ENCODE results near the gene ZFAND3. TPM values are rescaled to one million over a fixed set of nuclear protein-coding genes. Genes with fewer than 3 reads are reported as not detected.

Gene ZFAND3
- total RNA-seq, 2 experiments from 2014 or later, result 27.5 to 29.2 TPM

- POLR2A ChIA-PET, result interaction anchor here (1.3 to 2.9 kb wide), 3 partner anchors 11 to 944 kb away, joined by 3 to 9 read pairs (median 5); no protein-coding TSS in a partner anchor
- CTCF ChIA-PET, result interaction anchor here (0.7 to 1.4 kb wide), 3 partner anchors 32 to 37 kb away, joined by 3 read pairs; no protein-coding TSS in a partner anchor
- H3K27me3 Mint-ChIP-seq (ENCODE audit: low read depth), result peaks cover 8% of the 10 kb centered on the region
- H3K4me1 Mint-ChIP-seq (ENCODE audit: low read depth), result peaks cover 46% of the 10 kb centered on the region
- peak overlapping the region; percentile 99 for H3K27ac Mint-ChIP-seq
- peak overlapping the region; percentile 98 for H3K4me3 Mint-ChIP-seq
- H3K36me3 Mint-ChIP-seq (ENCODE audit: low read depth), result peaks cover 3% of the 10 kb centered on the region
- no peaks in the 10 kb centered on the region for H3K9me3 Mint-ChIP-seq (ENCODE audit: insufficient read depth)
- DNase-seq (peak; percentile 35), ATAC-seq (peak; percentile 37)
Observed at GRCh38 chr6:37819802-37820717, 533 bp downstream of the ZFAND3 start.

GRCh38 chr6:37820718-37821079 is 1.2 kb downstream of the ZFAND3 start:
- DNase-seq, result no peak

GRCh38 chr6:37821446-37821845 is 1.9 kb downstream of the ZFAND3 start:
- H3K36me3 Mint-ChIP-seq (ENCODE audit: low read depth), result peaks cover 3% of the 10 kb centered on the region
- ChIA-PET CTCF (interaction anchor here (0.6 kb wide), 1 partner anchor 38 kb away, joined by 3 read pairs; no protein-coding TSS in a partner anchor), POLR2A (no interaction called here)
- H3K4me3 Mint-ChIP-seq, result peak overlapping the region; percentile 84
- ATAC-seq (no peak), DNase-seq (no peak)
- peaks cover 6% of the 10 kb centered on the region for H3K27me3 Mint-ChIP-seq (ENCODE audit: low read depth)
- no peaks in the 10 kb centered on the region for H3K9me3 Mint-ChIP-seq (ENCODE audit: insufficient read depth)
- H3K4me1 Mint-ChIP-seq (ENCODE audit: low read depth), result peaks cover 54% of the 10 kb centered on the region
- no peak overlapping the region for H3K27ac Mint-ChIP-seq

More at GRCh38 chr6:37820718-37821079, 1.2 kb downstream of the ZFAND3 start:
- H3K27me3 Mint-ChIP-seq (ENCODE audit: low read depth), result peaks cover 8% of the 10 kb centered on the region
- peak overlapping the region; percentile 84 for H3K4me3 Mint-ChIP-seq
- ATAC-seq, result no peak
- H3K36me3 Mint-ChIP-seq (ENCODE audit: low read depth), result peaks cover 3% of the 10 kb centered on the region
- no peaks in the 10 kb centered on the region for H3K9me3 Mint-ChIP-seq (ENCODE audit: insufficient read depth)
- CTCF ChIA-PET, result interaction anchor here (0.7 kb wide), 1 partner anchor 32 kb away, joined by 3 read pairs; no protein-coding TSS in a partner anchor
- peak overlapping the region; percentile 84 for H3K27ac Mint-ChIP-seq
- peaks cover 48% of the 10 kb centered on the region for H3K4me1 Mint-ChIP-seq (ENCODE audit: low read depth)
- POLR2A ChIA-PET, result no interaction called here

GRCh38 chr6:37822851-37823682 is 3.5 kb downstream of the ZFAND3 start:
- H3K9me3 Mint-ChIP-seq (ENCODE audit: insufficient read depth), result no peaks in the 10 kb centered on the region

GRCh38 chr6:37824170-37824569 is 4.6 kb downstream of the ZFAND3 start:
- CTCF ChIA-PET, result no interaction called here
- no peak overlapping the region for H3K27ac Mint-ChIP-seq
- H3K27me3 Mint-ChIP-seq (ENCODE audit: low read depth), result no peaks in the 10 kb centered on the region
- ATAC-seq, result no peak
- peaks cover 52% of the 10 kb centered on the region for H3K4me1 Mint-ChIP-seq (ENCODE audit: low read depth)
- DNase-seq, result no peak
- POLR2A ChIA-PET, result no interaction called here
- H3K9me3 Mint-ChIP-seq (ENCODE audit: insufficient read depth), result no peaks in the 10 kb centered on the region
- H3K36me3 Mint-ChIP-seq (ENCODE audit: low read depth), result peaks cover 14% of the 10 kb centered on the region
- H3K4me3 Mint-ChIP-seq, result no peak overlapping the region

More at GRCh38 chr6:37822851-37823682, 3.5 kb downstream of the ZFAND3 start:
- POLR2A ChIA-PET, result no interaction called here
- Mint-ChIP-seq H3K27ac (no peak overlapping the region), H3K4me1 (ENCODE audit: low read depth) (peaks cover 55% of the 10 kb centered on the region), H3K27me3 (ENCODE audit: low read depth) (no peaks in the 10 kb centered on the region), H3K4me3 (no peak overlapping the region), H3K36me3 (ENCODE audit: low read depth) (peaks cover 14% of the 10 kb centered on the region)
- CTCF ChIA-PET, result interaction anchor here (0.7 kb wide), 1 partner anchor 671 kb away, joined by 3 read pairs; no protein-coding TSS in a partner anchor
- DNase-seq (no peak), ATAC-seq (no peak)

- peaks cover 11% of the 10 kb centered on the region for H3K36me3 Mint-ChIP-seq (ENCODE audit: low read depth)
- no peak overlapping the region for H3K4me3 Mint-ChIP-seq
- ChIA-PET CTCF (interaction anchor here (1.1 to 2.5 kb wide), 3 partner anchors 22 to 35 kb away, joined by 3 to 11 read pairs (median 5); no protein-coding TSS in a partner anchor), POLR2A (interaction anchor here (2.0 kb wide), 1 partner anchor 8 kb away, joined by 19 read pairs; no protein-coding TSS in a partner anchor)
- H3K27me3 Mint-ChIP-seq (ENCODE audit: low read depth), result no peaks in the 10 kb centered on the region
- no peak overlapping the region for H3K27ac Mint-ChIP-seq
- H3K4me1 Mint-ChIP-seq (ENCODE audit: low read depth), result peaks cover 42% of the 10 kb centered on the region
- ATAC-seq (no peak), DNase-seq (no peak)
- H3K9me3 Mint-ChIP-seq (ENCODE audit: insufficient read depth), result no peaks in the 10 kb centered on the region
Observed at GRCh38 chr6:37826188-37826587, 6.7 kb downstream of the ZFAND3 start.

GRCh38 chr6:37826993-37827392 is 7.5 kb downstream of the ZFAND3 start:
- Mint-ChIP-seq H3K4me3 (no peak overlapping the region), H3K27me3 (ENCODE audit: low read depth) (no peaks in the 10 kb centered on the region), H3K36me3 (ENCODE audit: low read depth) (peaks cover 19% of the 10 kb centered on the region), H3K9me3 (ENCODE audit: insufficient read depth) (no peaks in the 10 kb centered on the region), H3K4me1 (ENCODE audit: low read depth) (peaks cover 36% of the 10 kb centered on the region), H3K27ac (no peak overlapping the region)
- no peak for ATAC-seq
- DNase-seq, result no peak
- ChIA-PET CTCF (interaction anchor here (1.1 to 2.5 kb wide), 4 partner anchors 14 to 36 kb away, joined by 3 to 11 read pairs (median 4); no protein-coding TSS in a partner anchor), POLR2A (interaction anchor here (2.0 kb wide), 1 partner anchor 9 kb away, joined by 19 read pairs; no protein-coding TSS in a partner anchor)

GRCh38 chr6:37827603-37828265 is 8.2 kb downstream of the ZFAND3 start:
- peaks cover 27% of the 10 kb centered on the region for H3K36me3 Mint-ChIP-seq (ENCODE audit: low read depth)
- H3K27ac Mint-ChIP-seq, result no peak overlapping the region
- POLR2A ChIA-PET, result interaction anchor here (2.0 kb wide), 1 partner anchor 9 kb away, joined by 19 read pairs; no protein-coding TSS in a partner anchor
- CTCF ChIA-PET, result interaction anchor here (1.2 to 2.5 kb wide), 3 partner anchors 15 to 37 kb away, joined by 3 to 11 read pairs (median 3); no protein-coding TSS in a partner anchor
- peaks cover 36% of the 10 kb centered on the region for H3K4me1 Mint-ChIP-seq (ENCODE audit: low read depth)
- H3K9me3 Mint-ChIP-seq (ENCODE audit: insufficient read depth), result no peaks in the 10 kb centered on the region
- H3K27me3 Mint-ChIP-seq (ENCODE audit: low read depth), result no peaks in the 10 kb centered on the region
- H3K4me3 Mint-ChIP-seq, result no peak overlapping the region
- no peak for ATAC-seq
- DNase-seq, result no peak

- Mint-ChIP-seq H3K36me3 (ENCODE audit: low read depth) (peaks cover 39% of the 10 kb centered on the region), H3K4me3 (no peak overlapping the region), H3K27me3 (ENCODE audit: low read depth) (no peaks in the 10 kb centered on the region), H3K4me1 (ENCODE audit: low read depth) (peaks cover 34% of the 10 kb centered on the region), H3K27ac (no peak overlapping the region), H3K9me3 (ENCODE audit: insufficient read depth) (peaks cover 5% of the 10 kb centered on the region)
- CTCF ChIA-PET, result no interaction called here
- DNase-seq, result no peak
- POLR2A ChIA-PET, result no interaction called here
- no peak for ATAC-seq
Observed at GRCh38 chr6:37830225-37830624, 10.7 kb downstream of the ZFAND3 start.

GRCh38 chr6:37831457-37831856 is 11.9 kb downstream of the ZFAND3 start:
- ChIA-PET CTCF (interaction anchor here (1.6 kb wide), 1 partner anchor 13 kb away, joined by 4 read pairs; no protein-coding TSS in a partner anchor), POLR2A (interaction anchor here (0.6 to 1.4 kb wide), 2 partner anchors 13 to 131 kb away, joined by 3 to 9 read pairs; partner anchors contain the start of gene ZFAND3)
- Mint-ChIP-seq H3K4me3 (no peak overlapping the region), H3K27ac (no peak overlapping the region), H3K36me3 (ENCODE audit: low read depth) (peaks cover 44% of the 10 kb centered on the region), H3K4me1 (ENCODE audit: low read depth) (peaks cover 25% of the 10 kb centered on the region), H3K27me3 (ENCODE audit: low read depth) (no peaks in the 10 kb centered on the region), H3K9me3 (ENCODE audit: insufficient read depth) (peaks cover 5% of the 10 kb centered on the region)
- DNase-seq (no peak), ATAC-seq (no peak)

- no peak overlapping the region for H3K4me3 Mint-ChIP-seq
- peaks cover 10% of the 10 kb centered on the region for H3K4me1 Mint-ChIP-seq (ENCODE audit: low read depth)
- POLR2A ChIA-PET, result no interaction called here
- no peaks in the 10 kb centered on the region for H3K27me3 Mint-ChIP-seq (ENCODE audit: low read depth)
- ATAC-seq (no peak), DNase-seq (no peak)
- H3K27ac Mint-ChIP-seq, result no peak overlapping the region
- H3K36me3 Mint-ChIP-seq (ENCODE audit: low read depth), result peaks cover 49% of the 10 kb centered on the region
- CTCF ChIA-PET, result no interaction called here
- H3K9me3 Mint-ChIP-seq (ENCODE audit: insufficient read depth), result peaks cover 5% of the 10 kb centered on the region
Observed at GRCh38 chr6:37835923-37836322, 16.4 kb downstream of the ZFAND3 start.

All from activated CD8-positive, alpha-beta T cell treated with anti-CD3 and anti-CD28 coated beads, Interleukin-2, amount 10 ng/mL, durations not matched to agents 7 days and 5 days (primary cell).